OCI-LY7 (cell line): ENCODE measurements around the gene ZNF497. TPM values are rescaled to one million over a fixed set of nuclear protein-coding genes. Genes with fewer than 3 reads are reported as not detected.

Experiments
- BruUV-seq: library from RNA; stranded (reverse); fragments of 400-500 nt; replicated peaks from 2 replicates; lab custom pipeline; 2021; lab: Mats Ljungman, UMichigan
- CTCF ChIA-PET: fragments of 300-600 bp; sonication (Branson Sonifier 250); formaldehyde crosslinking; loops from one replicate; lab custom pipeline; 2022; ENCODE audit warnings: antibody characterized with exemption; ENCODE audit not compliant: unreplicated experiment; lab: Charles Lee
- POLR2A ChIA-PET: fragments of 300-600 bp; sonication (Branson Sonifier 250); formaldehyde crosslinking; loops from one replicate; lab custom pipeline; 2022; ENCODE audit warnings: antibody characterized with exemption; lab: Charles Lee
- DNase-seq: peaks from one replicate; pipeline ENCODE4 v3.0.0-alpha.2; 2015; ENCODE audit warnings: low spot score
- H2AFZ ChIP-seq: fragments of 200-600 bp; sonication (generic), shearing (Covaris generic); 2 replicates; pipeline ENCODE4 v1.6.1; 2014; ENCODE audit warnings: mild to moderate bottlenecking, antibody characterized with exemption, low read length, moderate library complexity
- H3K27ac ChIP-seq: fragments of 200-600 bp; sonication (generic); 2 replicates; pipeline ENCODE4 v1.5.1; 2014; ENCODE audit warnings: mixed run types, low read depth, mild to moderate bottlenecking, moderate library complexity, low read length, inconsistent platforms; ENCODE audit not compliant: poor library complexity, severe bottlenecking
- H3K36me3 ChIP-seq: fragments of 200-600 bp; sonication (generic); 2 replicates; pipeline ENCODE4 v1.6.1; 2014; ENCODE audit warnings: mild to moderate bottlenecking, antibody characterized with exemption, low read length, moderate library complexity, mixed read lengths; ENCODE audit not compliant: insufficient read depth
- H3K4me1 ChIP-seq: fragments of 200-600 bp; sonication (generic); 2 replicates; pipeline ENCODE4 v1.5.1; 2014; ENCODE audit warnings: mild to moderate bottlenecking, low read length; ENCODE audit not compliant: insufficient read depth, poor library complexity, severe bottlenecking
- H3K4me2 ChIP-seq: fragments of 200-600 bp; sonication (generic); 2 replicates; pipeline ENCODE4 v1.6.1; 2014; ENCODE audit warnings: mild to moderate bottlenecking, low read length
- H3K4me3 ChIP-seq: fragments of 200-600 bp; sonication (generic); 2 replicates; pipeline ENCODE4 v1.5.1; 2014; ENCODE audit warnings: mild to moderate bottlenecking, low read depth, low read length; ENCODE audit not compliant: poor library complexity, severe bottlenecking
- H3K79me2 ChIP-seq: fragments of 200-600 bp; sonication (generic); 2 replicates; pipeline ENCODE4 v1.6.1; 2016; ENCODE audit warnings: low read depth, mild to moderate bottlenecking, low read length, moderate library complexity, mixed read lengths; ENCODE audit not compliant: insufficient read depth
- H3K9me2 ChIP-seq: fragments of 200-600 bp; sonication (generic); 2 replicates; pipeline ENCODE4 v1.6.1; 2016; ENCODE audit warnings: mild to moderate bottlenecking, low read length, mixed read lengths; ENCODE audit not compliant: insufficient read depth
- H3K9me3 ChIP-seq: fragments of 200-600 bp; sonication (generic); 2 replicates; pipeline ENCODE4 v1.6.1; 2014; ENCODE audit warnings: mild to moderate bottlenecking, mixed run types, low read length, mixed read lengths
- H4K20me1 ChIP-seq: fragments of 200-600 bp; sonication (generic); 2 replicates; pipeline ENCODE4 v1.6.1; 2014; ENCODE audit warnings: mild to moderate bottlenecking, antibody characterized with exemption, low read length, moderate library complexity, mixed read lengths; ENCODE audit not compliant: insufficient read depth
- EZH2phosphoT487 ChIP-seq: fragments of 200-600 bp; sonication (generic); IDR thresholded peaks from 2 replicates; pipeline ENCODE4 v1.6.1; 2018; ENCODE audit warnings: low read depth, borderline replicate concordance, mild to moderate bottlenecking, mixed run types, antibody characterized with exemption, low read length, moderate library complexity, mixed read lengths
- intact Hi-C: fragments of 100-400 bp; cut with micrococcal nuclease; formaldehyde crosslinking; loops from one replicate; pipeline ENCODE4 v1.10.0; 2022; ENCODE audit not compliant: unreplicated experiment
- total RNA-seq, 2 experiments: library from RNA; depleted of rRNA in 1 of 2; stranded (reverse); fragments of >200 nt in 1 of 2; shearing (Covaris generic) in 1 of 2; gene quantifications; 2 replicates each; pipeline ENCODE4 v1.2.3, GENCODE V29; 2014 to 2022
- TF ChIP-seq, protein P1 (sequence below): fragments of 200-600 bp; sonication (generic); conservative IDR thresholded peaks from 2 replicates; pipeline ENCODE4 v1.5.1; 2014; ENCODE audit warnings: mild to moderate bottlenecking, antibody characterized with exemption, low read length, moderate library complexity, mixed read lengths

The ZNF497 gene
- total RNA-seq, 2 experiments from 2014 or later: 3.6 to 6.1 TPM

DNA sequence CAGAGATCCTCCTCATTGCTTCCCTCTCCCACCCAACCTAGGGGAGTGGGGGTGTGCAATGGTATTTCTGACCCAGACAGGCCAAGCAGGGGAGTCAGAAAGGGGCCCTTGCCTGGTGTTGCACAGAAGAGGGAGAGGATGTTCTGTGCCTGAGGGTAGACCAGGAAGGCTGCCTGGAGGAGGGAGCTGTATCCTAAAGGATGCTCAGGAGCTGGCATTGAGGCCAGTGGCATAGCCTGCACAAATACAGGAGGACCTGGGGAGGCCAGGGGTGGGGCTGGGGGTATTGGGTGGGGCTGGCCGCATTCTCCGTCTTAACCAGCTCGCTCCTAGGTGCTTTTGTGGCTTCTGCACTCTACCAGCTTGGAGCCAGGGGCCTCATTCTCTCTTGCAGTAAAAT is 37.4 kb upstream of the ZNF497 start:
- no peak overlapping the region for H3K4me2 ChIP-seq
- H2AFZ ChIP-seq: no peak overlapping the region
- no TSS peak for BruUV-seq
- no peaks in the 10 kb centered on the region for H3K79me2 ChIP-seq
- no peak overlapping the region for H3K27ac ChIP-seq
- ChIA-PET CTCF (no interaction called here), POLR2A (no interaction called here)
- H4K20me1 ChIP-seq: peaks cover under 1% of the 10 kb centered on the region; the same call in 1 of the 2 replicates
- TF ChIP-seq, protein P1, sequence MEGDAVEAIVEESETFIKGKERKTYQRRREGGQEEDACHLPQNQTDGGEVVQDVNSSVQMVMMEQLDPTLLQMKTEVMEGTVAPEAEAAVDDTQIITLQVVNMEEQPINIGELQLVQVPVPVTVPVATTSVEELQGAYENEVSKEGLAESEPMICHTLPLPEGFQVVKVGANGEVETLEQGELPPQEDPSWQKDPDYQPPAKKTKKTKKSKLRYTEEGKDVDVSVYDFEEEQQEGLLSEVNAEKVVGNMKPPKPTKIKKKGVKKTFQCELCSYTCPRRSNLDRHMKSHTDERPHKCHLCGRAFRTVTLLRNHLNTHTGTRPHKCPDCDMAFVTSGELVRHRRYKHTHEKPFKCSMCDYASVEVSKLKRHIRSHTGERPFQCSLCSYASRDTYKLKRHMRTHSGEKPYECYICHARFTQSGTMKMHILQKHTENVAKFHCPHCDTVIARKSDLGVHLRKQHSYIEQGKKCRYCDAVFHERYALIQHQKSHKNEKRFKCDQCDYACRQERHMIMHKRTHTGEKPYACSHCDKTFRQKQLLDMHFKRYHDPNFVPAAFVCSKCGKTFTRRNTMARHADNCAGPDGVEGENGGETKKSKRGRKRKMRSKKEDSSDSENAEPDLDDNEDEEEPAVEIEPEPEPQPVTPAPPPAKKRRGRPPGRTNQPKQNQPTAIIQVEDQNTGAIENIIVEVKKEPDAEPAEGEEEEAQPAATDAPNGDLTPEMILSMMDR: no peak
- no peak for TF ChIP-seq EZH2phosphoT487
- peaks cover 12% of the 10 kb centered on the region for H3K4me1 ChIP-seq
- no peak for DNase-seq
- peaks cover 22% of the 10 kb centered on the region for H3K36me3 ChIP-seq
- no peaks in the 10 kb centered on the region for H3K9me3 ChIP-seq
- no peaks in the 10 kb centered on the region for H3K9me2 ChIP-seq
- intact Hi-C loops: no loop called here
- no peak overlapping the region for H3K4me3 ChIP-seq

DNA sequence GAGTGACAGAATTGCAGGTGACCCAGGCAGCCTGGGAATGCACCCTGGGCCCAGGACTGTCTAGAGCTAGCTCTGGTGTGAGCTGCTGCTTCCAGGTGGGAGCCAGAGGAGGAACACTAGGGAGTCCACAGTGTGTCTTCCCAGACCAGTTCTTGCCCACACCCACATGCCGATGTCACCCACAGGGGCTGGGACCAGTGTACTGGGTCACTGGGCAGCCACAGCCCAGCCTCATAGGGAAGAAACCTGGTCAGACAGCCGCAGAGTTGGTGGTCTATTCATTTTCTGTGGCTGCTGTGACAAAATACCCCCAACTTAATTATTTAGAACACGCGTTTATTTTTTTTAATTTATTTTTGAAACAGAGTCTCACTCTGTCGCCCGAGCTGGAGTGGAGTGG is 36.0 kb upstream of the ZNF497 start:
- POLR2A ChIA-PET: no interaction called here

DNA sequence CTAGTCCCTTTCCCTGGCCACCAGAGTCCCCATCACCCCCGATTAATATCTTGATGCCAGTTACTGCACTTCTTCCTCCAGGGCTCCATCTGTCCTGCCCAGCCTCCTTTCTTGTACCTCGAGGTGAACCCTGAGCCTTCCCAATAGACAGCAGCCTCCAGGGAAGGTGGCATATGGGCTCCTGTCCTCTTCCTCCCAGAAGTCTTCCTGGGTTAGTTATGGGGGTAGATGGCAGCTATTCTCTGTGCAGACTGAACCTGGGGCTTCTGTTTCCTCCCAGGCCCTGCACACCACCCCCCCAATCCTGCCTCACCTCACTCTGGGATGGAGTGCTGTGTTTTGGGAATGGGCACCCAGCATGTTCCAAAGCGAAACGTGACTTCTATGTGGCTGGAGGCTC is 35.5 kb upstream of the ZNF497 start:
- peaks cover 12% of the 10 kb centered on the region for H3K4me1 ChIP-seq
- no peak for DNase-seq
- no peak overlapping the region for H3K27ac ChIP-seq
- no peaks in the 10 kb centered on the region for H3K79me2 ChIP-seq
- H3K4me2 ChIP-seq: no peak overlapping the region
- no peak overlapping the region for H2AFZ ChIP-seq
- no TSS peak for BruUV-seq
- no peak overlapping the region for H3K4me3 ChIP-seq
- H3K9me3 ChIP-seq: no peaks in the 10 kb centered on the region
- no peaks in the 10 kb centered on the region for H3K9me2 ChIP-seq
- H4K20me1 ChIP-seq: peaks cover 3% of the 10 kb centered on the region; the same call in 1 of the 2 replicates
- ChIA-PET CTCF (no interaction called here), POLR2A (no interaction called here)
- H3K36me3 ChIP-seq: peaks cover 40% of the 10 kb centered on the region
- TF ChIP-seq, protein P1: no peak
- no peak for TF ChIP-seq EZH2phosphoT487
- intact Hi-C loops: no loop called here

More for the DNA sequence above, 36.0 kb upstream of the ZNF497 start:
- Histone ChIP-seq H3K36me3 (peaks cover 35% of the 10 kb centered on the region), H3K27ac (no peak overlapping the region), H3K79me2 (no peaks in the 10 kb centered on the region), H3K4me1 (peaks cover 12% of the 10 kb centered on the region), H4K20me1 (peaks cover 3% of the 10 kb centered on the region; the same call in 1 of the 2 replicates), H3K9me2 (no peaks in the 10 kb centered on the region), H3K4me3 (no peak overlapping the region), H3K4me2 (no peak overlapping the region), H3K9me3 (no peaks in the 10 kb centered on the region), H2AFZ (no peak overlapping the region)
- intact Hi-C loops: no loop called here
- CTCF ChIA-PET: no interaction called here
- TF ChIP-seq, protein P1: no peak
- TF ChIP-seq EZH2phosphoT487: no peak
- BruUV-seq: no TSS peak
- no peak for DNase-seq
